Astrocyte (in vitro differentiated cells and primary cell): Measurements from ENCODE around the gene FAM98B.

ENCODE experiments used
- CTCF ChIP-seq: IDR thresholded peaks from 2 replicates; pipeline ENCODE4 v1.5.1; 2011; ENCODE audit warnings: low read depth, mild to moderate bottlenecking, inconsistent platforms, low read length, moderate library complexity; ENCODE audit not compliant: insufficient read depth
- EZH2 ChIP-seq: IDR thresholded peaks from 2 replicates; pipeline ENCODE4 v1.6.1; 2012; ENCODE audit warnings: mild to moderate bottlenecking, low read length, inconsistent platforms; ENCODE audit not compliant: insufficient read depth

GRCh38 chr15:38536201-38536676 is 82.3 kb downstream of the FAM98B start:
- no peak for TF ChIP-seq CTCF
- TF ChIP-seq EZH2 = no peak
